GM12801 (cell line): ENCODE results near the gene SHISA6.

Experiments
- CTCF ChIP-seq: IDR thresholded peaks from one replicate; pipeline ENCODE4 v1.5.1; 2011; ENCODE audit warnings: control low read depth; ENCODE audit not compliant: insufficient read length; ENCODE audit errors: extremely low read depth

SHISA6 gene

GRCh38 chr17:11278992-11279270, 37.9 kb downstream of the SHISA6 start:
- no peak for TF ChIP-seq CTCF

DNA sequence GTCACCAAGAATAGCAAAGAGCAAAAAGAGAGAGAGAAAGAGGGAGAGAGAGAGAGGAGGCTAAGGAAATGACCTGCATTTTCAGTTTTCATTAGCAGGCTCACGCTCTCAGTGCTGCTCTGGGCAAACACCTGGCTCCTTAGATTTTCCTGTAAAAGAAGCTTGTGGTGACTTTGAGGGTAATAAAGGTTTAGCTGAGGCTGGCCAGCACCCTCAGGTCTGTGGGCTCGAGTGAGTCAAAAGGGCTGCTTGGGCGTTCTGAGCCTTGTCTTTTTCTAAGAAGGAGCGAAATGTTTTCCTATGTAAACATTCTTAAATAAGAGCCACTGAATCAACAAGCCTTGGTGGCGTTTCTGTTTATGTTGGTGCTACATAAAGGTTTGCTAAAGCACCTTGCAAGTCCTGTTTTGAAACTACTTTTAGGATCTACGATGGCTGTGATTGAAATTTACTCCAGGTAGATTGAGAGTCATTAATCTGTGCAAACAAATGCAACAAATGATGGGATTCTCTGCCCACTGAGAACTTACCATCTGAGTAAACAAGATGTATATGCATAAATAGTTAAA, 38.8 kb downstream of the SHISA6 start:
- TF ChIP-seq CTCF = no peak

GRCh38 chr17:11282586-11282985, 41.6 kb downstream of the SHISA6 start:
- no peak for TF ChIP-seq CTCF

DNA sequence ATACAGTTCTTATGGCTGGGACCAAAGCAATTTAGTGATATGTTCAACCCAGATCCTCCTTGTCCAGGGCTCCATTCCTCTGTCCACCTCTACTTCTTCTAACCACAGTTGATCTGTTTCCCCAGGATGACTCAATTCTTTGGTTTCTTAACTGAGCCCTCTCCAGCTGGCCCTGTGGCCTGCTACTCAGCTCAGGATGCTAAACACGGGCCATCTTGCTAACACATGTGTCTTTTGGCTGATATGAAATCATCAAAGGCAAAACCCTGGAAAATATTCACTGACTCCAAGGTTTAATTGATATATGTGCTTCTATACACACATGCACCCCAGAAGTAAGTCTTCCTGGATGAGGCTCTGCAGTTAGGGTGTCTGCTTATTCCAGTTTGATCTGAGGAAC, 43.8 kb downstream of the SHISA6 start:
- no peak for TF ChIP-seq CTCF

GRCh38 chr17:11285946-11286345, 44.9 kb downstream of the SHISA6 start:
- no peak for TF ChIP-seq CTCF

DNA sequence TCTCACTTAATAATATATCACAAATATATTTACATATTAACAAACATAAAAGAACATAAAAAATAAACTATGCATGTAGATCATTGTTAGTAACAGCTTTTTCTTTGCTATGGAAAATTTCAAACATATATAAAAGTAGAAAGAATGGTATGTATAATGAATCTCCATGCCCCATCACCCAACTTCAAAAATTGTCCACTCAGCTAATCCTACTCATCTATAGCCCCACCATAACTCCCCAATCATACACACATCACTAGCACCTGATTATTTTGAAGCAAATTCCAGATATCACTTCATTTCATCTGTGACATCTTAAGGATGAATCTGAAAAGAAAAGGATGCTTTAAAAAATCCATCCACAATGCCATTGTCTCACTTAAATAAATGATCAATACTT, 46.8 kb downstream of the SHISA6 start:
- no peak for TF ChIP-seq CTCF

DNA sequence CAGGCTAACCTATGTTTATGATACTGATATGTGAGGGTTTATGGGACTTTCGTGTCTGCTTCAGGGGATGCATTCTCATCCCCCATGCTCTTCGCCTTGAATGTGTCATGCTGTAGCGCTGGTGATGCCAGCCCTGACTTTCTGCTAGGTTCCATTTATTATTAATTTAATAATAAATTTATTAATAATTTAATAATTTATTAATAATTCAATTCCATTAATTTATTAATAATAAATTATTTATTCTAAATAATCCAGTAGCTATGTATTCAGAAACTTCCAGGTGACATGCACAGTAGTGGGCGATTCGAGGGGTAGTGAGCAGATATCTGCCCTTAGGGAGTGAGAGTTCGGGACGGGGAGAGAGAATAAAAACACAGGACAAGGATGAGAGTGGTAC, 49.8 kb downstream of the SHISA6 start:
- no peak for TF ChIP-seq CTCF

- no peak for TF ChIP-seq CTCF
Observed at GRCh38 chr17:11292491-11292890, 51.5 kb downstream of the SHISA6 start.
